NCI-H748 (cell line): ENCODE measurements around the gene LEP.
"Not testable (repeated sequence)": the region's sequence is repeated elsewhere in the genome, so short reads cannot be mapped to it uniquely, and the experiment has no call there.

Experiments
- DNase-seq: peaks from one replicate; lab custom pipeline; 2025; ENCODE audit not compliant: unreplicated experiment; lab: John Stamatoyannopoulos, UW

Gene LEP

GRCh38 chr7:128210590-128211570 is 30.2 kb upstream of the LEP start:
- peak; percentile 34 for DNase-seq

GRCh38 chr7:128211626-128212025 is 29.5 kb upstream of the LEP start:
- no peak for DNase-seq

GRCh38 chr7:128214463-128214862 is 26.6 kb upstream of the LEP start:
- no peak for DNase-seq

GRCh38 chr7:128215281-128215680 is 25.8 kb upstream of the LEP start:
- no peak for DNase-seq

GRCh38 chr7:128215739-128216138 is 25.3 kb upstream of the LEP start:
- no peak for DNase-seq

- DNase-seq, result no peak
Measured at GRCh38 chr7:128217030-128217805, 23.9 kb upstream of the LEP start.

GRCh38 chr7:128217967-128218652 is 23.0 kb upstream of the LEP start:
- DNase-seq, result no peak

GRCh38 chr7:128219636-128220035 is 21.4 kb upstream of the LEP start:
- DNase-seq, result no peak

GRCh38 chr7:128221929-128222403 is 19.1 kb upstream of the LEP start:
- DNase-seq, result no peak

- no peak for DNase-seq
Measured at GRCh38 chr7:128226132-128226980, 14.7 kb upstream of the LEP start.

GRCh38 chr7:128227271-128227670 is 13.8 kb upstream of the LEP start:
- DNase-seq, result no peak

GRCh38 chr7:128231021-128231420 is 10.1 kb upstream of the LEP start:
- no peak for DNase-seq

- no peak for DNase-seq
Measured at GRCh38 chr7:128231677-128232076, 9.4 kb upstream of the LEP start.

- no peak for DNase-seq
Measured at GRCh38 chr7:128233471-128233870, 7.6 kb upstream of the LEP start.

- no peak for DNase-seq
Measured at GRCh38 chr7:128234476-128235026, 6.5 kb upstream of the LEP start.

GRCh38 chr7:128235471-128235870 is 5.6 kb upstream of the LEP start:
- DNase-seq, result no peak

GRCh38 chr7:128236924-128237586 is 4.0 kb upstream of the LEP start:
- DNase-seq, result peak; percentile 40

GRCh38 chr7:128239146-128239545 is 1.9 kb upstream of the LEP start:
- not testable (repeated sequence) for DNase-seq

GRCh38 chr7:128242661-128243060 is 1.6 kb downstream of the LEP start:
- DNase-seq, result no peak
